Smooth muscle cell (in vitro differentiated cells): ENCODE measurements around the gene UQCR11. TPM values are rescaled to one million over a fixed set of nuclear protein-coding genes. Genes with fewer than 3 reads are reported as not detected.
A peak's percentile ranks its signal among the peaks of the same experiment; 100 is the strongest.

Experiments
- DNase-seq: peaks from one replicate; lab custom pipeline; 2025; ENCODE audit not compliant: unreplicated experiment; lab: John Stamatoyannopoulos, UW
- H2AFZ ChIP-seq: fragments of 200-600 bp; sonication (generic); 2 replicates; pipeline ENCODE4 v1.6.0; 2016; ENCODE audit warnings: antibody characterized with exemption, low read depth, mild to moderate bottlenecking
- H3F3A ChIP-seq: fragments of 200-600 bp; sonication (generic); 2 replicates; pipeline ENCODE4 v1.6.0; 2017; ENCODE audit warnings: antibody characterized with exemption, low read depth
- H3K27ac ChIP-seq: fragments of 200-600 bp; sonication (generic); 2 replicates; pipeline ENCODE4 v1.5.1; 2016; ENCODE audit warnings: low read depth, mild to moderate bottlenecking
- H3K27me3 ChIP-seq: fragments of 200-600 bp; sonication (generic); 2 replicates; pipeline ENCODE4 v1.6.1; 2016; ENCODE audit warnings: low read depth, mild to moderate bottlenecking
- H3K36me3 ChIP-seq: fragments of 200-600 bp; sonication (generic); 2 replicates; pipeline ENCODE4 v1.5.1; 2016; ENCODE audit warnings: low read depth
- H3K4me1 ChIP-seq: fragments of 200-600 bp; sonication (generic); 2 replicates; pipeline ENCODE4 v1.5.1; 2016; ENCODE audit warnings: low read depth
- H3K4me2 ChIP-seq: fragments of 200-600 bp; sonication (generic); 2 replicates; pipeline ENCODE4 v1.6.0; 2016; ENCODE audit warnings: mild to moderate bottlenecking
- H3K4me3 ChIP-seq: fragments of 200-600 bp; sonication (generic); 2 replicates; pipeline ENCODE4 v1.5.1; 2016; ENCODE audit warnings: mild to moderate bottlenecking
- H3K79me2 ChIP-seq: fragments of 200-600 bp; sonication (generic); 2 replicates; pipeline ENCODE4 v1.6.0; 2016; ENCODE audit warnings: low read depth, mild to moderate bottlenecking
- H3K9ac ChIP-seq: fragments of 200-600 bp; sonication (generic); 2 replicates; pipeline ENCODE4 v1.6.0; 2016; ENCODE audit warnings: low read depth
- H3K9me3 ChIP-seq: fragments of 200-600 bp; sonication (generic); replicated peaks from 2 replicates; pipeline ENCODE4 v1.5.1; 2016; ENCODE audit warnings: low read depth
- H4K20me1 ChIP-seq: fragments of 200-600 bp; sonication (generic); 2 replicates; pipeline ENCODE4 v1.6.0; 2016; ENCODE audit warnings: low read depth
- CTCF ChIP-seq: fragments of 200-600 bp; sonication (generic); IDR thresholded peaks from 2 replicates; pipeline ENCODE4 v1.5.1; 2017; ENCODE audit warnings: borderline replicate concordance, mild to moderate bottlenecking, antibody characterized with exemption; ENCODE audit not compliant: insufficient read depth, poor library complexity, severe bottlenecking
- WGBS: methylation state at CpG from one replicate; pipeline ENCODE4 v1.1.7; 2016; ENCODE audit warnings: low lambda C conversion rate; 5-methylcytosine and 5-hydroxymethylcytosine counted together
- polyA plus RNA-seq: library from polyadenylated mRNA; unstranded; fragments of >200 nt; fragmentation: Nextera tagmentation; extraction: Ambion mirVana; gene quantifications from 2 replicates; pipeline ENCODE4 v1.2.1, GENCODE V29; 2016
- total RNA-seq: library from RNA; depleted of rRNA; stranded (reverse); fragments of >200 nt; gene quantifications from 2 replicates; pipeline ENCODE4 v1.2.3, GENCODE V29; 2014

Gene UQCR11
- total and polyA plus RNA-seq, 2 experiments from 2014 or later = 32.3 to 592 TPM

GRCh38 chr19:1652471-1653299 lies 47.4 kb upstream of the UQCR11 start, which contains the start of gene TCF3:
TCF3 (minus strand) TSS chr19:1652615; CDS start chr19:1650248, 2,367 bp downstream.
- H3K79me2 ChIP-seq = peaks cover 44% of the 10 kb centered on the region
- no peak for TF ChIP-seq CTCF
- under 1% methylated on average over 68 of the region's 107 CpGs for WGBS

GRCh38 chr19:1651568-1652291 lies 46.5 kb upstream of the UQCR11 start:
- peak; percentile 38 for DNase-seq
- TF ChIP-seq CTCF = no peak
- peak overlapping the region; percentile 69 for H2AFZ ChIP-seq

More at GRCh38 chr19:1652471-1653299, 47.4 kb upstream of the UQCR11 start, which contains the start of gene TCF3:
- H3K4me1 ChIP-seq = peaks cover 6% of the 10 kb centered on the region
- H3K4me3 ChIP-seq = peak within 1 kb of the TSS; percentile 95
- H3F3A ChIP-seq = no peaks in the 10 kb centered on the region
- peak within 1 kb of the TSS; percentile 98 for H2AFZ ChIP-seq
- DNase-seq = peak; percentile 94
- H3K9ac ChIP-seq = peak within 1 kb of the TSS; percentile 100
- no peaks in the 10 kb centered on the region for H3K27me3 ChIP-seq
- peak within 1 kb of the TSS; percentile 96 for H3K27ac ChIP-seq
- H4K20me1 ChIP-seq = peaks cover 38% of the 10 kb centered on the region
- no peaks in the 10 kb centered on the region for H3K36me3 ChIP-seq
- peak within 1 kb of the TSS; percentile 100 for H3K4me2 ChIP-seq
- no peaks in the 10 kb centered on the region for H3K9me3 ChIP-seq

GRCh38 chr19:1650650-1651567 lies 45.6 kb upstream of the UQCR11 start:
- Histone ChIP-seq H2AFZ (no peak overlapping the region), H3K9me3 (no peaks in the 10 kb centered on the region), H3F3A (no peaks in the 10 kb centered on the region), H4K20me1 (peaks cover 56% of the 10 kb centered on the region), H3K79me2 (peaks cover 51% of the 10 kb centered on the region), H3K4me3 (peak overlapping the region; percentile 95), H3K4me1 (peaks cover 6% of the 10 kb centered on the region), H3K36me3 (no peaks in the 10 kb centered on the region), H3K27ac (peak overlapping the region; percentile 13), H3K27me3 (no peaks in the 10 kb centered on the region), H3K9ac (peak overlapping the region; percentile 58), H3K4me2 (peak overlapping the region; percentile 100)
- no peak for TF ChIP-seq CTCF
- no peak for DNase-seq
- WGBS = 8% methylated on average over 36 of the region's 36 CpGs

More at GRCh38 chr19:1651568-1652291, 46.5 kb upstream of the UQCR11 start:
- Histone ChIP-seq H3K4me1 (peaks cover 6% of the 10 kb centered on the region), H3K9ac (peak overlapping the region; percentile 58), H3K27ac (peak overlapping the region; percentile 13), H4K20me1 (peaks cover 48% of the 10 kb centered on the region), H3K27me3 (no peaks in the 10 kb centered on the region), H3K4me2 (peak overlapping the region; percentile 100), H3K4me3 (peak overlapping the region; percentile 95), H3K79me2 (peaks cover 51% of the 10 kb centered on the region), H3K9me3 (no peaks in the 10 kb centered on the region), H3F3A (no peaks in the 10 kb centered on the region), H3K36me3 (no peaks in the 10 kb centered on the region)
- WGBS = 0% methylated on average over 10 of the region's 101 CpGs
